Frontal cortex (tissue), 4 donors: ENCODE data around the gene SSBP3. TPM values are rescaled to one million over a fixed set of nuclear protein-coding genes. Genes with fewer than 3 reads are reported as not detected.
"Not testable (repeated sequence)": the region's sequence is repeated elsewhere in the genome, so short reads cannot be mapped to it uniquely, and the experiment has no call there.

Experiments
- DNase-seq, 2 donors: peaks; one replicate each; pipeline ENCODE4 v3.0.0; 2012; ENCODE audit warnings: low spot score in 2 of 2
- FAIRE-seq: peaks from 2 replicates; lab custom pipeline; 2012; peaks lifted over from hg19 to GRCh38; lab: Jason Lieb, UNC
- total RNA-seq: library from RNA; depleted of rRNA; stranded (reverse); fragments of >200 nt; gene quantifications from one replicate; pipeline ENCODE4 v1.2.3, GENCODE V29; 2014
- donor health status: control.
- donor health status: control.
- donor health status: control.

SSBP3 gene
- total RNA-seq, 1 donor from 2014 or later: 39.1 TPM

- DNase-seq: peak; percentile 42 to 66
Measured at GRCh38 chr1:54239631-54240031, 166.6 kb downstream of the SSBP3 start.

DNA sequence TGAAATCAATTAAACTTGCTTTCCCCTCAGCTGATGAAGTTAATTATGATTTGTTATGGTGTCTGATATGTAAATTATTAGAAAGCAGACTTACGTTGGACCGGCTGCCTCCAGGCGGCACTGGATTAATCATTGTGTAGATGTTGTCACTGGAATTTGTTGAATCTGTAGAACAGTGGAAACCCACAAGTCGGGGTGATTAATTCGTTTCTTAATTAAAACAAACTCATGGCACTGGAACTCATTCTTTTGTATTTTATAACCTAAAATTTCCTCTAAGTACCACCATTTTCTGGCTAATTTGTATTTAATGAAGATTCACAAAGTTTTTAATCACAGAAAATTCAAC, 167.2 kb downstream of the SSBP3 start:
- FAIRE-seq: no peak

More at GRCh38 chr1:54239631-54240031, 166.6 kb downstream of the SSBP3 start:
- no peak for FAIRE-seq

DNA sequence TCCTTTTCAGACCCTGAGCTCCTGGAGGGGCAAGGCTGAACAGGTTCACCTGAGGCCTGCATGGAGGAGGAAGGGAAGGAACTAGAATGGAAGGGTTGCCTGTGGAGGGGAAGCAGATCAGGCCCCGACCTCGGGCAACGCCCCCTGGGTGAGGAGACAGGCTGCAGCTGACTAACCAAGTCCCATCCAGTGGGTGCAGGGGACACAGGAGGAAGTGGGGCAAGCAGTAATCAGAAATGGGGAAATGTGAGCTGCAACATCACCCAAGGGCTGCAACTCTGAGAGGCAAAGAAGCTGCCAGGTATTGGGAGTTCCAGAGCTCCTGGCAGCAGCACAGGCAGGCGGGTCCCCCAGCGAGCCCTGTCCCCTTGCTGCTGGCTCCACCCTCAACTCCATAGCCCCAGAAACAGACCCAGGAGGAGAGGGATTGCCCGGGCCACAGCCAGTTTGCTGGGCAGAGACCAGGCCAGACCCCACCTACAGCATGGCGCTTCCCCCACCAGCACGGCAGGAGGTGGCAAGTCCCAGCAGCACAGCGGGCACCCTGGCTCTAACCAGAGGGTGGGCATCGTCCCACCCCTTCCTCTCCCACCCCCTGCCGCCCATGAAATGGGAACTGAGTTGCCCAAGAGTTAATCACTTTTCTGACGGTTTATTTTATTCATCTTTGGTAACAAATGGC, 167.7 kb downstream of the SSBP3 start:
- DNase-seq (no peak), FAIRE-seq (no peak)

More for the DNA sequence above, 167.2 kb downstream of the SSBP3 start:
- DNase-seq: no peak

DNA sequence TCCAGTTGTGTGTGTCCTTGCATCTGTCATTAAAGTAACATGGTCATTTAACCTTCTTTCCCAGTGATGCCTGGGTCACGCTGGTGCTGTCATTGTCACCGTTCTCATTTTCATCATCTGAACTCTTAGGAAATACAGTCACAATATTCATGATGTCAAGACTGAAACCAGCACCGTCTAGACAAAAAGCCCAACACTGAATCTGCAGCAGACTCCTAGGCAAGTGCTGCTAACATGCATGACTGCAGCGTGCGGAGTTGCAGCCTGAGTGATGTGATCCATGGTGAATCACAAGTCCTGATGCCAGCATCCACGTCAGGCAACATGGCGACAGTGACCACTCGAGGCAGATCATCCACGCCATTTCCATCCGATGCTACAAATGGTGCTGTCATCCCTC, 168.6 kb downstream of the SSBP3 start:
- FAIRE-seq (no peak), DNase-seq (no peak)

GRCh38 chr1:54234284-54234683, 171.9 kb downstream of the SSBP3 start:
- FAIRE-seq (no peak), DNase-seq (no peak)

GRCh38 chr1:54233196-54233595, 173.0 kb downstream of the SSBP3 start:
- FAIRE-seq, DNase-seq: not testable (repeated sequence)

DNA sequence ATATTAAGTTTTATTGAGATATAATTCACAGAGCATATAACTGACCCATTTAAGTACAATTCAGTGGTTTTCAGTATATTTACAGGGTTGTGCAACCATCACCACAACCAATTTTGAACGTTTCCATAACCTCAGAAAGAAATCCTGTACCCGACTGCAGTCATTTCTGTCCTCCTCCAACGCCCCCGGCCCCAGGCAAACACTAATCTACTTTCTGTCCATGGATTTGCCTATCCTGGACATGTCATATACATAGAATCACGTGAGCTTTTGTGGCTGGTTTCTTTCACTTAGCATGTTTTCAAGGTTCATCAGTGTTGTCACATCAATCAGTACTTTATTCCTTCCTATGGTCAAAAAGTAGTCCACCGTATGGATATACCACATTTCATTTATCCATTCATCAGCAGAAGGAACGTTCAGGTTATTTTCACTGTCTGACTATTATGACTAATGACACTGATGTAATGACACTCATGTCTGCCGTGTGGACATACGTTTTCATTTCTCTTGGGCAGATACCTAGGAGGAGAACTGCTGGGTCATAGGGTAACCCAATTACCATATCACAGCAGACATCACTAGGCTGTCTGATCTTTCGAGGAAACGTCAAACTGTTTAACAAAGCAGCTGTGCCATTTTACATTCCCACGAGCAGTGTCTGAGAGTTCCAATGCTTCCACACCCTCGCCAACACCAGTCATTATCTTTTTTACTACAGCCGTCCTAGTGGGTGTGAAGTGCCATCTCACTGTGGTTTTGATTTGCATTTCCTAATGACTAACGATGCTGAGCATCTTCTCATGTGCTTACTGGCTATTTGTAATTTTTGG, 175.5 kb downstream of the SSBP3 start:
- DNase-seq (no peak), FAIRE-seq (no peak)

- no peak for DNase-seq
- no peak for FAIRE-seq
Measured at GRCh38 chr1:54229281-54229891, 176.8 kb downstream of the SSBP3 start.

DNA sequence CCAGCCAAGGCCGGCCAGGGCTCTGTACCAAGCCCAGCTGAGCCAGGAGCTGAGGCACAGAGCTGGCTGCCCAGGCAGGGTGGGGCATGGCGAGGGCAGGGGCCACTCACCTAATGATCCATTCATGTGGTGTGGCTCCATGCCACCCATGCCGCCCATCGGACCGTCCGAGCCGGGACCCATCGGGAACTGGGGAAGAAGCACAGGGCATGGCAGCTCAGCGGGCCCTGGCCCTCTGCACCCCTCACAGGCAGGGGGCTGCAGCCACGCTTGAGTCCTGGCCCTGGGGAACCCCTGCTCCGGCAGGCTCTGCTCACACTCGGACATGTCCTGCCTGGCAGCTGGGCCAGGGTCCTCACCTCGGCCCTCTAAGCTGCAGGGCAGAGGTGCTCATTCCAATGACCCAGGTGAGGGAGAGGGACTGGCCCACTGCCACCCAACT, 177.5 kb downstream of the SSBP3 start:
- FAIRE-seq (no peak), DNase-seq (no peak)

DNA sequence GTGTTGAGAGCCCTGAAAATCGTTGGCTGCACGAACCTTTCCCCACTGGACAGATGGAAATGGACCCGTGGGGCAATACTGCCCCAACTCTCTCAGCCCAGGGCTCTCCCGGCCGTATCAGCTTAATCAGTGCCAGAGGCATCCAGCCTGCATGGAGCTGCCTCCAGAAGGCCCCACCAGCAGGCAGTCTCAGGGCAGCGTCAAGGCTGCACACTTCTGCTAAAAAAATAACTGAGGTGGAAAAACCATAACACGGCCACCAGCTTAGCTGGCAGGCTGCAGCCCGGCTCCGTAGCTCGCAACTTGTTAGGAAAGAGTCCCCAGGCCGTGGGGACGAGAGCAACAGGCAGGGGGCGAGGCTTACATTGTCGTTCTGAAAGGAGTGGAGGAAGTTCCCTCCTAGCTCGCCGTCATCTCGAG, 178.3 kb downstream of the SSBP3 start:
- DNase-seq (no peak), FAIRE-seq (no peak)

- DNase-seq (peak in 1 of 2 donors; percentile 46), FAIRE-seq (no peak)
Measured at GRCh38 chr1:54227091-54227602, 179.0 kb downstream of the SSBP3 start.

GRCh38 chr1:54225986-54226559, 180.1 kb downstream of the SSBP3 start:
- no peak for FAIRE-seq

DNA sequence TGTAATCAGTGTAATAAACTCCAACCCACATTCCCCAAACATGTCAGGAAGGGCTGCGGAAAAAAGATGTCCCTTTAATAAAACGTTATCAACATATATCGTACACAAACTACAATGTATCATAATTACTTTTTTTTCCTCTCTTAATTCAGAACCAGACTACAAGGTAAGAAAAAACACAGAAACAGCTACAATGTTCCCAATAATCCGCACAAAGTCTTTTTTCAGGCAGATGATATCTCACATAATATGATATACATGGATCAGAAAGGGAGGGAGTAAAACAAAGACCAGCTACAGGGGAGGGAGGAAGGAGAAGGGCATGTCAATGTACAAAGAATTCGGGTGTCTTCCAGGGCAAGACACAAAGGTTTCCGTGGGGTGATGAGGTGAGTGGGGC, 180.8 kb downstream of the SSBP3 start:
- DNase-seq: no peak
- FAIRE-seq: no peak

More at GRCh38 chr1:54225986-54226559, 180.1 kb downstream of the SSBP3 start:
- DNase-seq: no peak

GRCh38 chr1:54224233-54224632, 182.0 kb downstream of the SSBP3 start:
- FAIRE-seq: no peak

DNA sequence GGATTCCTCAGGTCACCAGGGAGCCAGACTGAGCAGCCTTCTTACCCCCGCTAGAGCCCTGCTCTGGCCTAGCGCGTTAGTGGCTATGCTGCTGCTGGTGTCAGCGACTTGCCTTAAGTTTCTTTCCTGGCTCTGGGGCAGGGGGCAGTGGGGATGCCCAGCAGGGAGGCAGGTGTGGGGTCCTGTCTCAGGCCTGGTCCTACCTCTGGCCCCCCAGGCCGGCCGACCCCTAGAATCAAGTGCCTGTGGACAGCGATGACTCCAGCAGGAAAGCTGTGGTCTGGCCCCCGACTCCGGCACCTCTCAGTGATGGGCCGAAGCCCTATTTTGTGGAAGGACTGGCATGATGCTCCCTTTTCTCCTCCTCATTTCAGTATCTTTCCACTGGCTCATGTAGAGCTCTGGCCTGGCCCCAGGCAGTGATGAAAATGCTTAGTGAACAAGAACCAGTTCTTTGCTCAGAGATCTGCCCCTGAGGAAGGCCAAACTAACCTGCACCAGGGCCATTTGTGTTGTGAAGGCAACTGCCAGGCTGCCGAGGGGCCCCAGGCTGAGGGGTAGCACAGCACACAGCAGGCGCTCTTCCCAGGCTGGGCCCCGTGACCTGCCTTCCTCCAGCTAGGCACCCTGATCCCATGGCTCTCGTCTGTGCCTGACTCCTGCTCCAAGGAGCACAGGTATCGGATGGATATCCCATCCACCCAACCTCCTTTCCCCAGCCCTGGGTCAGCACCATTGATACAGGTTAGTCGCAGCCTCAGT, 182.6 kb downstream of the SSBP3 start:
- DNase-seq (no peak), FAIRE-seq (no peak)

More at GRCh38 chr1:54224233-54224632, 182.0 kb downstream of the SSBP3 start:
- no peak for DNase-seq

DNA sequence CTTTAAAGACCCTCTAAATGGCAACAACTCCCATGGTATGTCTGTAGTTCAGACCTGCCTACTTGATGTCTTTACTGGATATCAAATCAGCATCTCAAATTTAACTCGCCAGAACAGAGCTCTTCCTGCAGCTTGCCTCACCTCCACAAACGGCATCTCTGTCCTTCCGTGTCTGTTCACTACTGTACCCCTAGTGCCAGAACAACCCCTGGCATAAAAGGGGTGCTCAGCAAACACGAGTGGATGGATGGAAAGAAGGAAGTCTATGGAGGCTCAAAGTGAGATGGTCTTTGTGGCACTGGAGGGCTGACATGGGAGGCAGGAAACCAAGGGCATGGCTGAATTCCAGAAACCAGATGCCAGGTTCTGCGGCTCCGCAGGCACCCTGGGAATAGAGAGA, 183.5 kb downstream of the SSBP3 start:
- DNase-seq (no peak), FAIRE-seq (no peak)

DNA sequence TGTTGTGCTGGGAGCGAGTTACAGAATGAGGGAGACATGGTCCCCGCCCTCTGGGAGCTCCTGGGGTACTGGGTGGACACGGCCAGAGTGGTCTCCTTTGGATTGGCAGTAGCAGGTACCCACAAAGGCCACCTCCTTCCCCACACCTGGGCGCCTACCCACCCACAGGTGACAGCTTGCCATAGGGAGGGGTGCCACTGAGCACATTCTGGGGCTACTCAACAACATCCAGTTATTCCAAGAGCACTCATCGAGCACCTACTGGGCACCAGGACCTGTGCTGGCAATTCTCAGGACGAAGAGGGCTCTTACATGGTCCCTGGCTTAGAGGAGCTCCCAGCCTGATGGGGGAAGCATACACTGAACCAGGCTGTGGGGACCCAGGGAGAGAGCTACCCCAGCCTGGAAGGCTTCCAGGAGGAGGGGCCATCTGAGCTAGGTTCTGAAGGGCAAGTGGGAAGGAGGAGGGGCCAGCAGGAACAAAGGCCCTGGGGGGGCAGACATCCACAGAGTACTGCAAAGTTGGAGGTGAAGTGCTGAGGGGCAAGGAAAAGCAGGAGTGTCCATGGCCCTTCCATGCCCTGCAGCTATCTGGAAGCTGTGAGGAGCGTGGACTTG, 184.2 kb downstream of the SSBP3 start:
- FAIRE-seq (no peak), DNase-seq (no peak)

- no peak for DNase-seq
- FAIRE-seq: no peak
Measured at GRCh38 chr1:54221113-54221834, 184.9 kb downstream of the SSBP3 start.
